Peyer's patch (tissue), 4 donors: Measurements from ENCODE around the gene KIAA0040. TPM values are rescaled to one million over a fixed set of nuclear protein-coding genes. Genes with fewer than 3 reads are reported as not detected.
A peak's percentile ranks its signal among the peaks of the same experiment; 100 is the strongest.

Source experiments
- DNase-seq, 3 donors: peaks; one replicate each; pipeline ENCODE4 v3.0.0-alpha.2; 2017 to 2019
- H3K27ac ChIP-seq, 4 donors: fragments of 200-600 bp; sonication (generic); one replicate each; pipeline ENCODE4 v1.5.1; 2016 to 2019
- H3K27me3 ChIP-seq, 2 donors: fragments of 200-600 bp; sonication (generic); one replicate each; pipeline ENCODE4 v1.5.1; 2019
- H3K36me3 ChIP-seq, 3 donors: fragments of 200-600 bp; sonication (generic); one replicate each; pipeline ENCODE4 v1.5.1; 2016 to 2019
- H3K4me1 ChIP-seq, 4 donors: fragments of 200-600 bp; sonication (generic); one replicate each; pipeline ENCODE4 v1.5.1; 2016 to 2019
- H3K4me3 ChIP-seq, 4 donors: fragments of 200-600 bp; sonication (generic); 1 replicate in 3 of 4; 2 replicates in 1 of 4; pipeline ENCODE4 v1.5.1; 2016 to 2019; ENCODE audit warnings: mild to moderate bottlenecking in 1 of 4
- H3K9me3 ChIP-seq, 4 donors: fragments of 200-600 bp; sonication (generic); one replicate each; pipeline ENCODE4 v1.5.1; 2016 to 2019; ENCODE audit warnings: mild to moderate bottlenecking in 1 of 4
- CTCF ChIP-seq, 6 experiments: fragments of 450-650 bp in 4 of 6; fragments of 200-600 bp in 2 of 6; sonication (generic) in 1 of 6; IDR thresholded peaks; one replicate each; pipeline ENCODE4 v1.5.1; 2017 to 2019; ENCODE audit warnings: antibody characterized with exemption in 6 of 6, mild to moderate bottlenecking in 3 of 6, moderate library complexity in 1 of 6
- POLR2A ChIP-seq, 2 donors: fragments of 450-650 bp; IDR thresholded peaks; one replicate each; pipeline ENCODE4 v1.5.1; 2017; ENCODE audit warnings: antibody characterized with exemption in 2 of 2, mild to moderate bottlenecking in 2 of 2, moderate library complexity in 2 of 2
- total RNA-seq, 4 donors: library from RNA; depleted of rRNA; stranded (reverse); fragments of >200 nt; gene quantifications; one replicate each; pipeline ENCODE4 v1.1.0, GENCODE V29; 2016

KIAA0040 gene
- total RNA-seq, 4 donors from 2014 or later = 9.7 to 52.8 (median 10.3) TPM

- no peaks in the 10 kb centered on the region for H3K27me3 ChIP-seq
- H3K9me3 ChIP-seq = no peaks in the 10 kb centered on the region
- H3K36me3 ChIP-seq = no peaks in the 10 kb centered on the region
- DNase-seq = no peak
- TF ChIP-seq CTCF (IDR thresholded peaks at IDR 0.05) = no peak
- no peak for TF ChIP-seq POLR2A (IDR thresholded peaks at IDR 0.05)
- H3K27ac ChIP-seq = no peak overlapping the region
- no peaks in the 10 kb centered on the region for H3K4me1 ChIP-seq
- no peak overlapping the region for H3K4me3 ChIP-seq
Observed at GRCh38 chr1:175134500-175134899, 58.1 kb downstream of the KIAA0040 start.

GRCh38 chr1:175133673-175134435 is 58.7 kb downstream of the KIAA0040 start:
- Histone ChIP-seq H3K4me1 (no peaks in the 10 kb centered on the region), H3K36me3 (no peaks in the 10 kb centered on the region), H3K9me3 (no peaks in the 10 kb centered on the region), H3K27ac (no peak overlapping the region), H3K27me3 (no peaks in the 10 kb centered on the region), H3K4me3 (no peak overlapping the region)
- no peak for DNase-seq
- TF ChIP-seq POLR2A (IDR thresholded peaks at IDR 0.05) = no peak
- TF ChIP-seq CTCF (IDR thresholded peaks at IDR 0.05) = no peak

GRCh38 chr1:175132436-175132835 is 60.1 kb downstream of the KIAA0040 start:
- Histone ChIP-seq H3K4me3 (no peak overlapping the region), H3K27me3 (no peaks in the 10 kb centered on the region), H3K36me3 (no peaks in the 10 kb centered on the region), H3K4me1 (peaks cover 0 to 6% (median 3%) of the 10 kb centered on the region in 4 donors), H3K27ac (peak overlapping the region in 2 of 4 donors; percentile 47 to 65), H3K9me3 (no peaks in the 10 kb centered on the region)
- no peak for TF ChIP-seq POLR2A (IDR thresholded peaks at IDR 0.05)
- TF ChIP-seq CTCF (IDR thresholded peaks at IDR 0.05) = no peak
- DNase-seq = no peak

- TF ChIP-seq POLR2A (IDR thresholded peaks at IDR 0.05) (no peak), CTCF (IDR thresholded peaks at IDR 0.05) (no peak)
- Histone ChIP-seq H3K27ac (peak overlapping the region in 2 of 4 donors; percentile 47 to 65), H3K9me3 (no peaks in the 10 kb centered on the region), H3K27me3 (no peaks in the 10 kb centered on the region), H3K36me3 (no peaks in the 10 kb centered on the region), H3K4me1 (peaks cover 0 to 6% (median 3%) of the 10 kb centered on the region in 4 donors), H3K4me3 (no peak overlapping the region)
- DNase-seq = no peak
Observed at GRCh38 chr1:175131095-175131494, 61.5 kb downstream of the KIAA0040 start.

- Histone ChIP-seq H3K27me3 (no peaks in the 10 kb centered on the region), H3K4me1 (peaks cover 0 to 6% (median 3%) of the 10 kb centered on the region in 4 donors), H3K9me3 (no peaks in the 10 kb centered on the region), H3K27ac (peak overlapping the region in 1 of 4 donors; percentile 65), H3K4me3 (no peak overlapping the region), H3K36me3 (no peaks in the 10 kb centered on the region)
- TF ChIP-seq POLR2A (IDR thresholded peaks at IDR 0.05) (no peak), CTCF (IDR thresholded peaks at IDR 0.05) (no peak)
- no peak for DNase-seq
Observed at GRCh38 chr1:175130649-175131045, 61.9 kb downstream of the KIAA0040 start.
